ENCODE results near the gene CEBPB.
"Not testable (repeated sequence)": the region's sequence is repeated elsewhere in the genome, so short reads cannot be mapped to it uniquely, and the experiment has no call there.

CEBPB gene

GRCh38 chr20:50193836-50194421 lies 3.3 kb downstream of the CEBPB start:
- DNase-seq, result no peak

GRCh38 chr20:50194422-50194830 lies 3.8 kb downstream of the CEBPB start:
- no peak for DNase-seq

- no peak for DNase-seq
These were observed 4.3 kb downstream of the CEBPB start for GRCh38 chr20:50194831-50195523.

GRCh38 chr20:50195524-50196120 lies 5.0 kb downstream of the CEBPB start:
- no peak for DNase-seq

GRCh38 chr20:50196248-50196647 lies 5.6 kb downstream of the CEBPB start:
- DNase-seq, result no peak

GRCh38 chr20:50196896-50197295 lies 6.3 kb downstream of the CEBPB start:
- no peak for DNase-seq

- DNase-seq, result no peak
These were observed 7.0 kb downstream of the CEBPB start for GRCh38 chr20:50197463-50198179.

- no peak for DNase-seq
These were observed 7.6 kb downstream of the CEBPB start for GRCh38 chr20:50198180-50198666.

GRCh38 chr20:50198716-50199115 lies 8.1 kb downstream of the CEBPB start:
- no peak for DNase-seq

GRCh38 chr20:50199703-50200102 lies 9.1 kb downstream of the CEBPB start:
- no peak for DNase-seq

- no peak for DNase-seq
These were observed 10.0 kb downstream of the CEBPB start for GRCh38 chr20:50200482-50201104.

- DNase-seq, result not testable (repeated sequence)
These were observed 11.1 kb downstream of the CEBPB start for GRCh38 chr20:50201710-50202109.

- no peak for DNase-seq
These were observed 12.0 kb downstream of the CEBPB start for GRCh38 chr20:50202677-50203076.

GRCh38 chr20:50203951-50204937 lies 13.6 kb downstream of the CEBPB start:
- no peak for DNase-seq

GRCh38 chr20:50207026-50207425 lies 16.4 kb downstream of the CEBPB start:
- no peak for DNase-seq

- DNase-seq, result no peak
These were observed 17.5 kb downstream of the CEBPB start for GRCh38 chr20:50208085-50208491.

- not testable (repeated sequence) for DNase-seq
These were observed 18.2 kb downstream of the CEBPB start for GRCh38 chr20:50208815-50209214.

GRCh38 chr20:50210066-50210619 lies 19.5 kb downstream of the CEBPB start:
- DNase-seq, result no peak

GRCh38 chr20:50211091-50211490 lies 20.5 kb downstream of the CEBPB start:
- no peak for DNase-seq

GRCh38 chr20:50213531-50214106 lies 23.0 kb downstream of the CEBPB start:
- no peak for DNase-seq
